ENCODE data around the gene MYH13.
"Not testable (repeated sequence)": the region's sequence is repeated elsewhere in the genome, so short reads cannot be mapped to it uniquely, and the experiment has no call there.

- TF ChIP-seq CTCF, POLR2A (IDR thresholded peaks at IDR 0.05): not testable (repeated sequence)
These were observed 81.2 kb downstream of the MYH13 start for GRCh38 chr17:10291576-10291975.

Data from lower leg skin (tissue), 3 donors.